ENCODE data around the gene LRRN4.

The LRRN4 gene

GRCh38 chr20:5991623-5992441 lies 62.0 kb downstream of the LRRN4 start:
- no peak for TF ChIP-seq GATA3 (IDR thresholded peaks at IDR 0.05; ENCODE audit: low read depth, low read length)
- TF ChIP-seq GATA2 (IDR thresholded peaks at IDR 0.05; ENCODE audit: low read depth, low read length) = no peak

- TF ChIP-seq GATA2 (IDR thresholded peaks at IDR 0.05; ENCODE audit: low read depth, low read length) (no peak), GATA3 (IDR thresholded peaks at IDR 0.05; ENCODE audit: low read depth, low read length) (no peak)
Observed at GRCh38 chr20:5990946-5991345, 62.9 kb downstream of the LRRN4 start.

Data from SH-SY5Y (cell line).